Pancreas (tissue), 10 donors: Measurements from ENCODE around the gene DNAJC22. TPM values are rescaled to one million over a fixed set of nuclear protein-coding genes. Genes with fewer than 3 reads are reported as not detected.

Source experiments
- ATAC-seq, 4 donors: fragments of 200-7000 bp; cut with Tn5 transposase; one replicate each; pipeline versions ENCODE4 v1.8.0 to v1.9.1; 2020; ENCODE audit warnings: mild to moderate bottlenecking in 4 of 4, moderate library complexity in 4 of 4
- DNase-seq, 6 donors: peaks; one replicate each; pipeline ENCODE4 v3.0.0-alpha.2; 2020
- FAIRE-seq: peaks from 2 replicates; lab custom pipeline; 2012; peaks lifted over from hg19 to GRCh38; lab: Jason Lieb, UNC
- H3K27ac ChIP-seq, 4 donors: fragments of 200-600 bp; sonication (generic); 1 replicate in 3 of 4; 2 replicates in 1 of 4; pipeline versions ENCODE4 v1.5.0 to v1.8.0; 2020
- H3K27me3 ChIP-seq, 4 donors: fragments of 200-600 bp; one replicate each; pipeline ENCODE4 v1.8.0; 2021
- H3K36me3 ChIP-seq, 3 donors: fragments of 200-600 bp; sonication (generic) in 1 of 3; one replicate each; pipeline versions ENCODE4 v1.5.0 to v1.8.0; 2020 to 2021
- H3K4me1 ChIP-seq, 3 donors: fragments of 200-600 bp; one replicate each; pipeline ENCODE4 v1.8.0; 2021
- H3K4me3 ChIP-seq, 4 donors: fragments of 200-600 bp; sonication (generic) in 2 of 4; one replicate each; pipeline versions ENCODE4 v1.5.0 to v1.8.0; 2020 to 2021
- H3K9me3 ChIP-seq, 4 donors: fragments of 200-600 bp; one replicate each; pipeline ENCODE4 v1.8.0; 2021
- WGBS, 2 donors: extraction: QIAGEN DNeasy Blood & Tissue Kit; methylation state at CpG; one replicate each; pipeline ENCODE4 v1.1.7; 2013; 5-methylcytosine and 5-hydroxymethylcytosine counted together
- intact Hi-C, 3 donors: fragments of 100-400 bp; cut with DNase I; formaldehyde crosslinking; loops; one replicate each; pipeline versions ENCODE4 v1.11.1 to v1.14.2; 2022
- polyA plus RNA-seq, 2 donors: library from polyadenylated mRNA; stranded (reverse); fragments of 200-250 nt; gene quantifications; one replicate each; pipeline ENCODE4 v1.2.3, GENCODE V29; 2013
- total RNA-seq, 6 donors: library from RNA; stranded (reverse); fragmentation: NEBNext Ultra II Directional in 4 of 6; extraction: Animal tissue kit (Norgen Biotek cat#: 25700) in 4 of 6; gene quantifications; one replicate each; pipeline versions ENCODE4 v1.2.1 to v1.2.4, GENCODE V29; 2021 to 2023
- TF ChIP-seq, protein P1 (sequence below), 4 donors: fragments of 200-600 bp; sonication (generic) in 3 of 4; IDR thresholded peaks; one replicate each; pipeline versions ENCODE4 v1.5.0 to v1.8.0; 2021; ENCODE audit warnings: antibody characterized with exemption in 4 of 4
- donor health status: healthy with polysubstance abuse.
- donor health status: DM: no; HTN: no; CAD: no; lungs with moderate emphysema.
- donor health status: DM: no; HTN: no; CAD: no.
- donor health status: control.
- donor health status: control.
- donor health status: Bipolar disorder and iron deficiency.
- donor health status: DM: yes; HTN: yes; CAD: no.
- donor health status: DM: no; HTN: no; CAD: no.
- donor health status: DM: no; HTN: no; CAD: no.
- donor health status: DM: yes; HTN: yes; CAD: no.

Gene DNAJC22
- total and polyA plus RNA-seq, 8 donors, result 4.0 to 11.9 (median 7.5) TPM

DNA sequence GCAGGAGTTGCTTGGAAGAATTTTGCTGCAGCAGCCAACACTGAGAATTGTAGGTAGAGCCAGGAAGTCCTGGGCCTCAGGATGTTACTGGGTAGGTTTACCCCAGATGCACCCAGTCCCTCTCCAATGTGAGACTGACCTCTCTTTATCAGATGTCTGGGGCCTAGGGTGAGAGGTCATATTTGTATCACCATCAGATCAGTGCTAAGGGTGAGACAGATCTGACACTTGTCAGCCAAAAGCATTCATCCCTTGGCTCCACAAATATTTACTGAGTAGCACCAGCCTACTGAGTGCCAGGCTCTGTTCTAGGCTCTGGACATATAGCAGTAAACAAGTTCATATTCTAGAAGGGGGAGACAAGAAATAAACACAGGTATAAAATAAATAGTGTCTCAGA is 19.3 kb upstream of the DNAJC22 start:
- DNase-seq (no peak), ATAC-seq (no peak), FAIRE-seq (no peak)
- H3K4me1 ChIP-seq, result peaks cover 0 to 4% (median 3%) of the 10 kb centered on the region in 3 donors
- no peaks in the 10 kb centered on the region for H3K9me3 ChIP-seq
- H3K27ac ChIP-seq, result no peak overlapping the region
- H3K4me3 ChIP-seq, result no peak overlapping the region
- H3K36me3 ChIP-seq, result no peaks in the 10 kb centered on the region
- intact Hi-C loops, result no loop called here
- no peaks in the 10 kb centered on the region for H3K27me3 ChIP-seq
- TF ChIP-seq, protein P1, sequence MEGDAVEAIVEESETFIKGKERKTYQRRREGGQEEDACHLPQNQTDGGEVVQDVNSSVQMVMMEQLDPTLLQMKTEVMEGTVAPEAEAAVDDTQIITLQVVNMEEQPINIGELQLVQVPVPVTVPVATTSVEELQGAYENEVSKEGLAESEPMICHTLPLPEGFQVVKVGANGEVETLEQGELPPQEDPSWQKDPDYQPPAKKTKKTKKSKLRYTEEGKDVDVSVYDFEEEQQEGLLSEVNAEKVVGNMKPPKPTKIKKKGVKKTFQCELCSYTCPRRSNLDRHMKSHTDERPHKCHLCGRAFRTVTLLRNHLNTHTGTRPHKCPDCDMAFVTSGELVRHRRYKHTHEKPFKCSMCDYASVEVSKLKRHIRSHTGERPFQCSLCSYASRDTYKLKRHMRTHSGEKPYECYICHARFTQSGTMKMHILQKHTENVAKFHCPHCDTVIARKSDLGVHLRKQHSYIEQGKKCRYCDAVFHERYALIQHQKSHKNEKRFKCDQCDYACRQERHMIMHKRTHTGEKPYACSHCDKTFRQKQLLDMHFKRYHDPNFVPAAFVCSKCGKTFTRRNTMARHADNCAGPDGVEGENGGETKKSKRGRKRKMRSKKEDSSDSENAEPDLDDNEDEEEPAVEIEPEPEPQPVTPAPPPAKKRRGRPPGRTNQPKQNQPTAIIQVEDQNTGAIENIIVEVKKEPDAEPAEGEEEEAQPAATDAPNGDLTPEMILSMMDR (IDR thresholded peaks at IDR 0.05), result no peak

DNA sequence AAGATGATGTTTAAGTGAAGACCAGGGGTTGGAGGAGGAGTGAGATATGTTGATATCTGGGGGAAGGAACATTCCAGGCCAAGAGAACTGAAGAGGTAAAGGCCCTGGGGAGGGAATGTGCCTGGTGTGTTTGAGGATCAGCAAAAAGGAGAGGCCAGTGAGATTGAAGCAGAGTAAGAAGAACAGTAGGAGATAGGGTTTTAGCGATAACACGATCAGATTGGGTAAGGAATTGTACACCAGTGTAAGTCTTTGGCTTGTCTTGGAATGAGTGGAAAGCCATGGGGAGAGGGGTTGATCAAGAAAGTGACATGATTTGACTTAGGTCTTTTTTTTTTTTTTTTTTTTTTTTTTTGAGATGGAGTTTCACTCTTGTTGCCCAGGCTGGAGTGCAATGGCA is 18.8 kb upstream of the DNAJC22 start:
- WGBS, 2 donors, result 90 to 98% methylated on average over 2 of the region's 2 CpGs
- DNase-seq (no peak), FAIRE-seq (no peak), ATAC-seq (no peak)
- intact Hi-C loops, result no loop called here
- Histone ChIP-seq H3K36me3 (no peaks in the 10 kb centered on the region), H3K4me1 (peaks cover 0 to 4% (median 3%) of the 10 kb centered on the region in 3 donors), H3K27me3 (no peaks in the 10 kb centered on the region), H3K9me3 (no peaks in the 10 kb centered on the region), H3K4me3 (no peak overlapping the region), H3K27ac (no peak overlapping the region)
- TF ChIP-seq, protein P1 (IDR thresholded peaks at IDR 0.05), result no peak

DNA sequence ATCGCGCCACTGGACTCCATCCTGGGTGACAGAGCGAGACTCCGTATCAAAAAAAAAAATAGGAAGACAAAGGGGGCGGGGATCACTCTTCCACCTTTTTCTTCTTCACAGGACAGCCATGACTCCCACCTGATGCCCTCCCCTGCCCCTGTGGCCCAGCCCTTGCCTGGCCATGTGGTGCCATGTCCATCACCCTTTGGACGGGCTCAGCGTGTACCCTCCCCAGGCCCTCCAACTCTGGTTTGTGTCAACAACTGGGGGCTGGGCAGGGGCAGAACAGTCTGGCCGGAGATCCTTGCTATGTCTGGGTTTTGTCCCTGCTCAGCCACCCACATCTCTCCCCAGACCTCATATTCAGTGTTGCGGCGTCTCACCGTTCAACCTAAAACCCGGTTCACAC is 17.9 kb upstream of the DNAJC22 start:
- H3K27me3 ChIP-seq, result no peaks in the 10 kb centered on the region
- TF ChIP-seq, protein P1 (IDR thresholded peaks at IDR 0.05), result no peak
- DNase-seq, result no peak
- no peak overlapping the region for H3K27ac ChIP-seq
- no peaks in the 10 kb centered on the region for H3K9me3 ChIP-seq
- WGBS, 2 donors, result 95 to 96% methylated on average over 12 of the region's 12 CpGs
- intact Hi-C loops, result no loop called here
- H3K4me3 ChIP-seq, result no peak overlapping the region
- FAIRE-seq, result no peak
- peaks cover 0 to 4% (median 3%) of the 10 kb centered on the region in 3 donors for H3K4me1 ChIP-seq
- H3K36me3 ChIP-seq, result no peaks in the 10 kb centered on the region
- no peak for ATAC-seq

DNA sequence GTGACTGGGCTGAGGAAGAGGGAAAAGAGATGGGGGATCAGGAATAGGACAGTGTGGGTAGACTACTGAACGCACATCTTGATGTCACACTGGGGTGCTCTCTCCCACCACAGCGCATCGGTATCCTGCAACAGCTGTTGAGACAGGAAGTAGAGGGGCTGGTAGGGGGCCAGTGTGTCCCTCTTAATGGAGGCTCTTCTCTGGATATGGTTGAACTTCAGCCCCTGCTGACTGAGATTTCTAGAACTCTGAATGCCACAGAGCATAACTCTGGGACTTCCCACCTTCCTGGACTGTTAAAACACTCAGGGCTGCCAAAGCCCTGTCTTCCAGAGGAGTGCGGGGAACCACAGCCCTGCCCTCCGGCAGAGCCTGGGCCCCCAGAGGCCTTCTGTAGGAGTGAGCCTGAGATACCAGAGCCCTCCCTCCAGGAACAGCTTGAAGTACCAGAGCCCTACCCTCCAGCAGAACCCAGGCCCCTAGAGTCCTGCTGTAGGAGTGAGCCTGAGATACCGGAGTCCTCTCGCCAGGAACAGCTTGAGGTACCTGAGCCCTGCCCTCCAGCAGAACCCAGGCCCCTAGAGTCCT is 16.6 kb upstream of the DNAJC22 start:
- TF ChIP-seq, protein P1 (IDR thresholded peaks at IDR 0.05), result no peak
- no peak overlapping the region for H3K4me3 ChIP-seq
- H3K27me3 ChIP-seq, result no peaks in the 10 kb centered on the region
- no peaks in the 10 kb centered on the region for H3K36me3 ChIP-seq
- no peaks in the 10 kb centered on the region for H3K9me3 ChIP-seq
- no peak overlapping the region for H3K27ac ChIP-seq
- ATAC-seq, result no peak
- H3K4me1 ChIP-seq, result peaks cover 0 to 4% (median 3%) of the 10 kb centered on the region in 3 donors
- DNase-seq, result no peak
- intact Hi-C loops, result no loop called here
- 94 to 97% methylated on average over 7 of the region's 7 CpGs for WGBS, 2 donors
- no peak for FAIRE-seq

DNA sequence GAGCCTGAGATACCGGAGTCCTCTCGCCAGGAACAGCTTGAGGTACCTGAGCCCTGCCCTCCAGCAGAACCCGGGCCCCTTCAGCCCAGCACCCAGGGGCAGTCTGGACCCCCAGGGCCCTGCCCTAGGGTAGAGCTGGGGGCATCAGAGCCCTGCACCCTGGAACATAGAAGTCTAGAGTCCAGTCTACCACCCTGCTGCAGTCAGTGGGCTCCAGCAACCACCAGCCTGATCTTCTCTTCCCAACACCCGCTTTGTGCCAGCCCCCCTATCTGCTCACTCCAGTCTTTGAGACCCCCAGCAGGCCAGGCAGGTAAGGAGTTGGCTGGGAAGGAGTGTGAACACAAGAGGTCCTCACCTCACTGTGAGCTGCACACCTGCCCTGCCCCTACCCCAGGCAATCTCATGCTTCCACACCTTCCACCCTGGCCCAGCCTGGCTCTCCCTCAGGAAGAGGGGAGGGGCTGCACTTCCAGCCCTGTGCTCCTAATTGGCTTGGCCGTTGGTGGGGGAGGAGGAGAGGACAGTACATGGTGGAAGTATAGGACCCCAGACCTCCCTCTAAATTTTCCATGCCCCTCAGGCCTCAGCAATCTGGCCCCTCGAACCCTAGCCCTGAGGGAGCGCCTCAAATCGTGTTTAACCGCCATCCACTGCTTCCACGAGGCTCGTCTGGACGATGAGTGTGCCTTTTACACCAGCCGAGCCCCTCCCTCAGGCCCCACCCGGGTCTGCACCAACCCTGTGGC is 15.9 kb upstream of the DNAJC22 start:
- Histone ChIP-seq H3K27me3 (no peaks in the 10 kb centered on the region), H3K9me3 (no peaks in the 10 kb centered on the region), H3K36me3 (no peaks in the 10 kb centered on the region), H3K4me1 (peaks cover 0 to 4% (median 3%) of the 10 kb centered on the region in 3 donors), H3K4me3 (no peak overlapping the region), H3K27ac (no peak overlapping the region)
- intact Hi-C loops, result no loop called here
- TF ChIP-seq, protein P1 (IDR thresholded peaks at IDR 0.05), result no peak
- FAIRE-seq (no peak), ATAC-seq (no peak), DNase-seq (no peak)
- 57 to 61% methylated on average over 14 of the region's 14 CpGs for WGBS, 2 donors
